PC-3 (cell line): ENCODE data around the gene CASP2. TPM values are rescaled to one million over a fixed set of nuclear protein-coding genes. Genes with fewer than 3 reads are reported as not detected.

Experiments used
- ATAC-seq: fragments of 200-7000 bp; cut with Tn5 transposase; 2 replicates; pipeline ENCODE4 v1.9.1; 2020; ENCODE audit warnings: mild to moderate bottlenecking, moderate library complexity
- BruUV-seq: library from RNA; stranded (reverse); fragments of 400-500 nt; replicated peaks from 2 replicates; lab custom pipeline; 2021; lab: Mats Ljungman, UMichigan
- CTCF ChIA-PET: fragments of 300-600 bp; sonication (Branson Sonifier 250); formaldehyde crosslinking; loops from one replicate; lab custom pipeline; 2022; ENCODE audit warnings: antibody characterized with exemption; lab: Charles Lee
- POLR2A ChIA-PET: fragments of 300-600 bp; sonication (Branson Sonifier 250); formaldehyde crosslinking; loops from one replicate; lab custom pipeline; 2022; ENCODE audit warnings: antibody characterized with exemption; ENCODE audit not compliant: unreplicated experiment; lab: Charles Lee
- DNase-seq: peaks from one replicate; pipeline ENCODE4 v3.0.0-alpha.2; 2015
- H2AFZ ChIP-seq: fragments of 300-600 bp; sonication (generic); 2 replicates; pipeline ENCODE4 v1.6.0; 2016; ENCODE audit warnings: antibody characterized with exemption, low read length
- H3F3A ChIP-seq: fragments of 300-600 bp; sonication (generic); one replicate; pipeline ENCODE4 v1.6.0; 2017; ENCODE audit warnings: antibody characterized with exemption, low read length, control low read depth, mild to moderate bottlenecking; ENCODE audit not compliant: unreplicated experiment
- H3K27ac ChIP-seq: fragments of 300-600 bp; sonication (generic); 2 replicates; pipeline ENCODE4 v1.5.1; 2016; ENCODE audit warnings: mild to moderate bottlenecking, low read length
- H3K27me3 ChIP-seq: fragments of 300-600 bp; sonication (generic); 2 replicates; pipeline ENCODE4 v1.6.1; 2016; ENCODE audit warnings: low read length, mixed read lengths
- H3K36me3 ChIP-seq: fragments of 300-600 bp; sonication (generic); 2 replicates; pipeline ENCODE4 v1.6.1; 2016; ENCODE audit warnings: low read depth, mixed run types, low read length, mixed read lengths
- H3K4me1 ChIP-seq: fragments of 300-600 bp; sonication (generic); 2 replicates; pipeline ENCODE4 v1.5.1; 2016; ENCODE audit warnings: low read length; ENCODE audit not compliant: insufficient read depth
- H3K4me2 ChIP-seq: fragments of 300-600 bp; sonication (generic); 2 replicates; pipeline ENCODE4 v1.6.0; 2016; ENCODE audit warnings: low read length
- H3K4me3 ChIP-seq: fragments of 300-600 bp; sonication (generic); 2 replicates; pipeline ENCODE4 v1.5.1; 2016; ENCODE audit warnings: mild to moderate bottlenecking, low read length, mixed read lengths
- H3K79me2 ChIP-seq: fragments of 300-600 bp; sonication (generic); 2 replicates; pipeline ENCODE4 v1.6.1; 2017; ENCODE audit warnings: low read length, mixed read lengths
- H3K9ac ChIP-seq: fragments of 300-600 bp; sonication (generic); 2 replicates; pipeline ENCODE4 v1.6.0; 2016; ENCODE audit warnings: mild to moderate bottlenecking, low read length
- H3K9me2 ChIP-seq: fragments of 300-600 bp; sonication (generic); replicated peaks from 2 replicates; pipeline ENCODE4 v1.6.1; 2016; ENCODE audit warnings: mixed run types, low read length, mixed read lengths
- H3K9me3 ChIP-seq: fragments of 300-600 bp; sonication (generic); 2 replicates; pipeline ENCODE4 v1.6.1; 2016; ENCODE audit warnings: low read length, mixed read lengths
- H4K20me1 ChIP-seq: fragments of 300-600 bp; sonication (generic); 2 replicates; pipeline ENCODE4 v1.6.1; 2016; ENCODE audit warnings: low read length, mixed read lengths
- CTCF ChIP-seq: fragments of 300-600 bp; sonication (generic); conservative IDR thresholded peaks from 2 replicates; pipeline ENCODE4 v1.5.1; 2017; ENCODE audit warnings: antibody characterized with exemption, low read depth, mild to moderate bottlenecking, low read length
- EZH2 ChIP-seq: fragments of 300-600 bp; sonication (generic); IDR thresholded peaks from one replicate; pipeline ENCODE4 v1.6.1; 2017; ENCODE audit warnings: antibody characterized with exemption, mild to moderate bottlenecking, low read length; ENCODE audit not compliant: unreplicated experiment
- EZH2phosphoT487 ChIP-seq: fragments of 300-600 bp; sonication (generic); IDR thresholded peaks from 2 replicates; pipeline ENCODE4 v1.6.1; 2018; ENCODE audit warnings: mild to moderate bottlenecking, antibody characterized with exemption, low read length, borderline replicate concordance
- intact Hi-C: fragments of 100-400 bp; cut with micrococcal nuclease; formaldehyde crosslinking; loops from 2 replicates; pipeline ENCODE4 v1.9.0; 2023
- total RNA-seq: library from RNA; depleted of rRNA; stranded (reverse); fragments of >200 nt; gene quantifications from 2 replicates; pipeline ENCODE4 v1.2.3, GENCODE V29; 2014

Gene CASP2
- total RNA-seq, 1 experiment from 2014 or later: 26.4 TPM

- no peak for DNase-seq
- Histone ChIP-seq H3K79me2 (no peaks in the 10 kb centered on the region), H3F3A (no peaks in the 10 kb centered on the region), H2AFZ (no peak overlapping the region), H3K9me2 (no peaks in the 10 kb centered on the region), H3K4me1 (peaks cover 16% of the 10 kb centered on the region), H3K27ac (no peak overlapping the region), H3K9ac (no peak overlapping the region), H3K36me3 (no peaks in the 10 kb centered on the region), H3K4me2 (no peak overlapping the region), H4K20me1 (no peaks in the 10 kb centered on the region), H3K27me3 (no peaks in the 10 kb centered on the region), H3K9me3 (no peaks in the 10 kb centered on the region), H3K4me3 (no peak overlapping the region)
- ATAC-seq: no peak
- no peak for TF ChIP-seq EZH2phosphoT487
- no peak for TF ChIP-seq CTCF
- TF ChIP-seq EZH2: no peak
- ChIA-PET POLR2A (no interaction called here), CTCF (no interaction called here)
- intact Hi-C loops: no loop called here
- no TSS peak for BruUV-seq
Measured at GRCh38 chr7:143252006-143252405, 36.1 kb upstream of the CASP2 start.

GRCh38 chr7:143255564-143255963 lies 32.6 kb upstream of the CASP2 start:
- Histone ChIP-seq H3K27me3 (no peaks in the 10 kb centered on the region), H3K4me1 (peaks cover 38% of the 10 kb centered on the region), H2AFZ (no peak overlapping the region), H3K9ac (no peak overlapping the region), H3K9me2 (no peaks in the 10 kb centered on the region), H3F3A (no peaks in the 10 kb centered on the region), H3K9me3 (no peaks in the 10 kb centered on the region), H3K27ac (no peak overlapping the region), H3K4me3 (no peak overlapping the region), H3K4me2 (no peak overlapping the region), H4K20me1 (no peaks in the 10 kb centered on the region), H3K36me3 (no peaks in the 10 kb centered on the region), H3K79me2 (no peaks in the 10 kb centered on the region)
- TF ChIP-seq EZH2phosphoT487 (no peak), CTCF (no peak), EZH2 (no peak)
- ChIA-PET POLR2A (no interaction called here), CTCF (interaction anchor here (0.5 to 0.6 kb wide), 2 partner anchors 15 to 45 kb away, joined by 3 read pairs; no protein-coding TSS in a partner anchor)
- ATAC-seq (no peak), DNase-seq (no peak)
- intact Hi-C loops: no loop called here
- BruUV-seq: no TSS peak

GRCh38 chr7:143256325-143256724 lies 31.8 kb upstream of the CASP2 start:
- no peaks in the 10 kb centered on the region for H3K36me3 ChIP-seq
- H3K27me3 ChIP-seq: no peaks in the 10 kb centered on the region
- no peaks in the 10 kb centered on the region for H3F3A ChIP-seq
- ChIA-PET POLR2A (no interaction called here), CTCF (no interaction called here)
- no peak overlapping the region for H3K4me2 ChIP-seq
- H3K9me2 ChIP-seq: no peaks in the 10 kb centered on the region
- no peak for TF ChIP-seq EZH2
- no peak for TF ChIP-seq CTCF
- TF ChIP-seq EZH2phosphoT487: no peak
- intact Hi-C loops: loop anchor here (2.0 kb wide), 1 partner anchor 16 kb away; no protein-coding TSS in a partner anchor
- ATAC-seq (no peak), DNase-seq (no peak)
- H4K20me1 ChIP-seq: no peaks in the 10 kb centered on the region
- no peak overlapping the region for H2AFZ ChIP-seq
- no TSS peak for BruUV-seq
- no peaks in the 10 kb centered on the region for H3K79me2 ChIP-seq
- peaks cover 38% of the 10 kb centered on the region for H3K4me1 ChIP-seq
- H3K9me3 ChIP-seq: no peaks in the 10 kb centered on the region
- no peak overlapping the region for H3K4me3 ChIP-seq
- H3K27ac ChIP-seq: no peak overlapping the region
- no peak overlapping the region for H3K9ac ChIP-seq
